ENCODE data around the gene PLXNA4.
"Not testable (repeated sequence)": the region's sequence is repeated elsewhere in the genome, so short reads cannot be mapped to it uniquely, and the experiment has no call there.

PLXNA4 gene

DNA sequence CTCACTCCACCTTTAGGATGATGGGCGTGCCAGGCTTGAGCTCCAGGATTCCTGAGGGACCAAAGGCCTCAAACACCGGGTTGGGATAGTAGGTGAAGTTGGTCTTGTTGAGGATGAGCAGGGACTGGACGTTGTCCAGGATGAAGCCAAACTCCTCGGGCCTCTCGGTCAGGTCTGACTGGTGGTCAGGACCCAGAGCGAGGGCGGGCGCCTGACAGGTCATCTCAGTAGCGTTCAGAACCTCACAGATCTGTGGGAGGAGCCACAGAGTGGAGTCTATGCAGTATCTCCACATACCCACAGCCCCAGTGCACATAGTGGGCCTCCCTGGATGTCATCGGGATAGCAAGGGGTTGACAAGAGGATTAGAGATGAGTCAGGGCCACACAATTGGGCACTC, 394.9 kb downstream of the PLXNA4 start:
- DNase-seq = no peak
- TF ChIP-seq GATA1 (IDR thresholded peaks at IDR 0.05; ENCODE audit: low read depth, low read length) (no peak), POLR2A (IDR thresholded peaks at IDR 0.05; ENCODE audit: low read length) (no peak)

DNA sequence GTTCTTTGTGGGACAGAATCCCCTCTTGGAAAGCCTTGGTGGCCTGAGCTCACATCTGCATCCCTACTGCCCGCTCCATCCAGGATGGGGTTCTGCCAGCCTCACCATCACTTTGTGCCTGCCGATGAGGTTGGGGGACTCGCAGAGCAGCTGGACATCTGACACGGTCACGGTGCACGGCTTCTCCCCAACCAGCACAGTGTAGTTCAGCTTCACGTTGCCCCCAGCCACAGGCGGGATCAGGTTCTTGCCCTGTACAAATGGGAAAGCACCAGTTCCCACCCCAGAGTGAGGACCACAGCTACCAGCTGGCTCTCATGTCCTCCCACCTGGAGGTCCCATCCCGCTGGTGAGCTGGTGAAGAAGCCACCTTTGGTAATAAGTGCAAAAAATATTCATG, 395.8 kb downstream of the PLXNA4 start:
- TF ChIP-seq POLR2A (IDR thresholded peaks at IDR 0.05; ENCODE audit: low read length) (no peak), GATA1 (IDR thresholded peaks at IDR 0.05; ENCODE audit: low read depth, low read length) (no peak)
- DNase-seq = no peak

- no peak for TF ChIP-seq POLR2A (IDR thresholded peaks at IDR 0.05; ENCODE audit: low read length)
- TF ChIP-seq GATA1 (IDR thresholded peaks at IDR 0.05; ENCODE audit: low read depth, low read length) = no peak
Measured at GRCh38 chr7:132179681-132180080, 396.6 kb downstream of the PLXNA4 start.

GRCh38 chr7:132179080-132179430, 397.2 kb downstream of the PLXNA4 start:
- DNase-seq = no peak
- TF ChIP-seq POLR2A (IDR thresholded peaks at IDR 0.05; ENCODE audit: low read length) (no peak), GATA1 (IDR thresholded peaks at IDR 0.05; ENCODE audit: low read depth, low read length) (no peak)

More at GRCh38 chr7:132179681-132180080, 396.6 kb downstream of the PLXNA4 start:
- no peak for DNase-seq

DNA sequence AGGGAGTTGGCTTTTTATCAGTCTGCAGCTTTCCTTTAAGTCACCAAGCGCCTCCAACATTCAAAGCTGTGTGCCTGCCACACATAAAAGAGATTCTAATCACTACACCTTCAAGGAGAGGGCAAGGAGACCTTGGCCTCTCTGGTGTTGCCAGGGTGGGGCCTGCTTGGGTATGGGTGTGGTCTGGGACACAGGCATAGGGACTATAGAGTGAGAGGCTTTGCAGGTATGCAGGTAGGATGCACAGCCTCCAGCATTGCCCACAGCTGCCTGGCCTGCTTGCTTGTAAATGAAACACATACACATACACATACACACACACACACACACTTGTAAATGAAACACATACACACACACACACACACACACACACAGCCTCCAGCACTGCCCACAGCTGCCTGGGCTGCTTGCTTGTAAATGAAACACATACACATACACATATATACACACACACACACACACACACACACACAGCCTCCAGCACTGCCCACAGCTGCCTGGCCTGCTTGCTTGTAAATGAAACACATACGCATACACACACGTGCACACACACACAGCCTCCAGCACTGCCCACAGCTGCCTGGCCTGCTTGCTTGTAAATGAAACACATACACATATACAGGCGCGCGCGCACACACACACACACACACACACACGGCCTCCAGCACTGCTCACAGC, 397.7 kb downstream of the PLXNA4 start:
- DNase-seq = not testable (repeated sequence)

GRCh38 chr7:132177708-132178401, 398.4 kb downstream of the PLXNA4 start:
- no peak for TF ChIP-seq GATA1 (IDR thresholded peaks at IDR 0.05; ENCODE audit: low read depth, low read length)
- no peak for TF ChIP-seq POLR2A (IDR thresholded peaks at IDR 0.05; ENCODE audit: low read length)
- no peak for DNase-seq

DNA sequence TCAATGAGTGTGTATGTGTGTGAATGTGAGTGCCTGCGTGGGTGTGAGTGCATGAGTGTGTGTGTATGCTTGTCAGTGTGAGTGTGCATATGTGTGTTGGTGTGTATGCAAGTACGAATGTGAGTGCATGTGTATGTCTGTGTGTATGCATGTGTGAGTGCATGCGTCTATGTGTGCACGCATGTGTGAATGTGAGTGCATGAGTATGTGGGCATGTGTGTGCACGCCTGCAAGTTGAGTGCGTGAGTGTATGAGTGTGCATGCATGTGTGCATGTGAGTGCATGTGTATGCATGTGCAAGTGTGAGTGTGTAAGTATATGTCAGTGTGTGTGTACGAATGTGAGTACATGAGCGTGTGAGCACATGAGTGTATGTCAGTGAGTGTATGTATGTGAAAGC, 399.6 kb downstream of the PLXNA4 start:
- peak in 1 of 2 experiments; percentile 6 for DNase-seq
- TF ChIP-seq POLR2A (IDR thresholded peaks at IDR 0.05; ENCODE audit: low read length) = no peak
- no peak for TF ChIP-seq GATA1 (IDR thresholded peaks at IDR 0.05; ENCODE audit: low read depth, low read length)

DNA sequence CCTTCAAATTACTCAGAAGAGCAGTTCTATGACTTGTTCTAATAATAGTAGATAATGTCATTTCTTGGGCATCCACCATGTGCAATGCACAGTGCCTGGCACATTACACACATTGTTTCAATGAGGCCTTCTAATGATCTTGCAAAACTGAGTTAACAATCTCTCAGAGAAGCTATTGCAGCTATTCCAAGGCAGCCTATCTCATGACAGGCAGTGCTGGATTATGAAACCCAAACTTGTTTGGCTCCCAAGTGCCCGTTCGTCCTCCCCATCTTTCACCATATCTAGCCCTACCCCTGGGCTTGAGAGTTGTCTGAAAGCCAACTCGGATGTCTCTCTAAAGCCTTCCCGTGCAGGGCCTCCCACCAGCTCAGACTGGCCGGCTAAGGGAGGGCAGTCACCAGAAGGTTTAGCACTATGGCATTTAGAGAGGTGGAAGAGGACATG, 405.1 kb downstream of the PLXNA4 start:
- TF ChIP-seq POLR2A (IDR thresholded peaks at IDR 0.05; ENCODE audit: low read length) = no peak
- no peak for TF ChIP-seq GATA1 (IDR thresholded peaks at IDR 0.05; ENCODE audit: low read depth, low read length)

DNA sequence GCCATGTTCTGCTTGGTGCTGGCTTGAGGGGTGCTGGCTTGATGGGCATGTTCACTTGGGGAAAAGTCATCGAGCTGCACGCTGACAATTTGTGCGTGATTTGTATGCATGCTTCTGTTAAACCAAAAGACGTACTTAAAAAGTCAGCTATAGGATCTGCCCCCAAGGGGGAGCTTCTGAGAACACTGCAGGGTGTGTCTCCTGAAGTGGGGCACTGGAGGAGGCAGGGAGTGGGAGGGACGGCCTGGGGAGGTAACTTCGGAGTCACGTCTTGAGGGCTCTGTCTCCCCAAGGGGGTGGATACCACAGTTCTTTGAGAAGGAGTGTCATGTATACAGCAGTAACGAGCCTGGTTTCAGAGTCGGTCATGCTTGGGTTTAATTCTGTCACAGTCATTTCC, 406.5 kb downstream of the PLXNA4 start:
- TF ChIP-seq GATA1 (IDR thresholded peaks at IDR 0.05; ENCODE audit: low read depth, low read length) = no peak
- TF ChIP-seq POLR2A (IDR thresholded peaks at IDR 0.05; ENCODE audit: low read length) = no peak
- DNase-seq = no peak

More for the DNA sequence above, 405.1 kb downstream of the PLXNA4 start:
- DNase-seq = no peak

GRCh38 chr7:132168239-132168638, 408.0 kb downstream of the PLXNA4 start:
- DNase-seq = no peak
- TF ChIP-seq GATA1 (IDR thresholded peaks at IDR 0.05; ENCODE audit: low read depth, low read length) (no peak), POLR2A (IDR thresholded peaks at IDR 0.05; ENCODE audit: low read length) (no peak)

- DNase-seq = not testable (repeated sequence)
Measured at GRCh38 chr7:132165695-132166094, 410.6 kb downstream of the PLXNA4 start.

DNA sequence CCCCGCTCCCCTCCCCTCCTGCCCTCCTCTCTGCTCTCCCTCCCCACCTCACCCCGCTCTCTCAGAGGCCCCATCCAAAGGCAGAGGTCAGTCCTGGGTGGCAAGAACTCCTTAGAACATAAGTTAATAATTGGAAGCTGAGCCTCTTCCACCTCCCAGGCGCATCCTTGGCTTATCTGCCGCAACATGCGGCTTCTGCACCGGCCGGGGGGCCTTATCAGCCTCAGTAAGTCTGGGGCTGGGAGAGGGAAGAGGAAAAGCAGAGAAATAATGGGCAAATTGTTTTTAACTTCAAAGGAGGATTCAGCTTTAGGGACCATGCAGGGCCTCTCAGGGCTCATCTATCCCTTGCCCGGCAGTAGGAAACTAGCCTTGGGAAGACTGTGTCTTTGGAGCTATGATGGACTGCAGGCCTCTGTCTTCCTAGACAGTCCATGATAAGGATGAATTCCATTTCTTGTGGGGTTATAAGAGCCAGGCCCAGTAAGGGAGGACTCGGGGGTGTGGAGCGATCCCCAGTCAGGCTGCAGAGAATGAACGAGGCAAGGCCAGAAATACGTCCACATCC, 411.6 kb downstream of the PLXNA4 start:
- TF ChIP-seq GATA1 (IDR thresholded peaks at IDR 0.05; ENCODE audit: low read depth, low read length) (no peak), POLR2A (IDR thresholded peaks at IDR 0.05; ENCODE audit: low read length) (no peak)
- no peak for DNase-seq

DNA sequence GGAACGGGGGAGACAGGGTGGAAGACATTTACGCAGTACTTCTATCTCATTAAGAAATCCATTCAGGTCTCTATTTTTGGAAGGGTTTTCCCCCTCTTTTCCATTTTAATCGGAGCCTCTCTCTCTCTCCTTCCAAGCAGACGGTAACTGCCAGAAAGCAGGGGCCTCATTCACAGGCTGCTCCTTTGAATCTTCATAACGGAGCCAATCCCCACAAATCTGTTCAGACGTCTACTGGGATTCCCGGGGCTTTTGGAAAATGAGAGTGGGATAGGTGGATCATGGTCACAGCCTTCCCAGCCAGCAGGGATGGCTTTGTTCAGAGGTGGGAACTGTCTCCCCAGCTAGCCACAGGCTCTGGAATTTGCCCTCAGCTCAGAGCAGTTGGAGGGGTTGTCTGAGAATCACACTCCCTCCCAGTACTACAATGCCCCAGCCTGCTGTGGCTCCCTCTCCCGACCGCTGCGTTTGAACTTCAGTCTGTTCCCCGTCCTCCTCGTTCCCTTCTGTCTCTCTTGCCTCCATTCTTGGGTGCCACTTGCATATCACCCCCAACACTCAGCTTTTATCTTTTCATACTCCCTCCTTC, 413.6 kb downstream of the PLXNA4 start:
- no peak for DNase-seq
- TF ChIP-seq POLR2A (IDR thresholded peaks at IDR 0.05; ENCODE audit: low read length) = no peak
- TF ChIP-seq GATA1 (IDR thresholded peaks at IDR 0.05; ENCODE audit: low read depth, low read length) = no peak

- no peak for TF ChIP-seq POLR2A (IDR thresholded peaks at IDR 0.05; ENCODE audit: low read length)
- no peak for TF ChIP-seq GATA1 (IDR thresholded peaks at IDR 0.05; ENCODE audit: low read depth, low read length)
- DNase-seq = no peak
Measured at GRCh38 chr7:132161976-132162375, 414.3 kb downstream of the PLXNA4 start.

- DNase-seq = no peak
- TF ChIP-seq POLR2A (IDR thresholded peaks at IDR 0.05; ENCODE audit: low read length) (no peak), GATA1 (IDR thresholded peaks at IDR 0.05; ENCODE audit: low read depth, low read length) (no peak)
Measured at GRCh38 chr7:132161533-132161915, 414.7 kb downstream of the PLXNA4 start.

Measured in erythroblast (primary cell).